ENCODE data around the gene PHF21B.
"Not testable (repeated sequence)": the region's sequence is repeated elsewhere in the genome, so short reads cannot be mapped to it uniquely, and the experiment has no call there.

Gene PHF21B

GRCh38 chr22:45009606-45010531 lies at the start of gene PHF21B:
Gene PHF21B (minus strand): TSS chr22:45010005. CDS start chr22:45009549, 456 bp downstream.
- DNase-seq: peak; percentile 77

- DNase-seq: peak; percentile 62
Measured at GRCh38 chr22:45059296-45059695, 49.5 kb upstream of the PHF21B start.

GRCh38 chr22:45058622-45058912 lies 48.8 kb upstream of the PHF21B start:
- DNase-seq: no peak

GRCh38 chr22:45055936-45056335 lies 46.1 kb upstream of the PHF21B start:
- DNase-seq: no peak

GRCh38 chr22:45053571-45053970 lies 43.8 kb upstream of the PHF21B start:
- DNase-seq: no peak

GRCh38 chr22:45053094-45053493 lies 43.3 kb upstream of the PHF21B start:
- no peak for DNase-seq

GRCh38 chr22:45052665-45053064 lies 42.9 kb upstream of the PHF21B start:
- DNase-seq: not testable (repeated sequence)

- no peak for DNase-seq
Measured at GRCh38 chr22:45051946-45052345, 42.1 kb upstream of the PHF21B start.

- DNase-seq: no peak
Measured at GRCh38 chr22:45051419-45051818, 41.6 kb upstream of the PHF21B start.

GRCh38 chr22:45047260-45047659 lies 37.5 kb upstream of the PHF21B start:
- no peak for DNase-seq

GRCh38 chr22:45045208-45045607 lies 35.4 kb upstream of the PHF21B start:
- no peak for DNase-seq

- no peak for DNase-seq
Measured at GRCh38 chr22:45042263-45042662, 32.5 kb upstream of the PHF21B start.

GRCh38 chr22:45039133-45039532 lies 29.3 kb upstream of the PHF21B start:
- DNase-seq: no peak

- DNase-seq: peak; percentile 36
Measured at GRCh38 chr22:45036154-45036553, 26.3 kb upstream of the PHF21B start.

GRCh38 chr22:45034821-45035220 lies 25.0 kb upstream of the PHF21B start:
- DNase-seq: no peak

- no peak for DNase-seq
Measured at GRCh38 chr22:45034156-45034555, 24.4 kb upstream of the PHF21B start.

GRCh38 chr22:45033136-45033535 lies 23.3 kb upstream of the PHF21B start:
- DNase-seq: no peak

- no peak for DNase-seq
Measured at GRCh38 chr22:45031629-45032403, 22.0 kb upstream of the PHF21B start.

GRCh38 chr22:45029501-45029900 lies 19.7 kb upstream of the PHF21B start:
- no peak for DNase-seq

- no peak for DNase-seq
Measured at GRCh38 chr22:45026511-45026910, 16.7 kb upstream of the PHF21B start.

GRCh38 chr22:45023431-45023830 lies 13.6 kb upstream of the PHF21B start:
- no peak for DNase-seq

GRCh38 chr22:45019861-45020655 lies 10.3 kb upstream of the PHF21B start:
- no peak for DNase-seq

- no peak for DNase-seq
Measured at GRCh38 chr22:45014654-45015053, 4.8 kb upstream of the PHF21B start.

All from right hindlimb (tissue), 1 donor.